ENCODE measurements around the gene SORCS3. TPM values are rescaled to one million over a fixed set of nuclear protein-coding genes. Genes with fewer than 3 reads are reported as not detected.

The SORCS3 gene
- total and polyA plus RNA-seq, 10 of the 15 experiments (the other 5 are each of a cell fraction or from before 2014, with no cell fraction given): 0.01 to 0.04 (median 0.02) TPM; not detected in 7

- TF ChIP-seq, protein P1, sequence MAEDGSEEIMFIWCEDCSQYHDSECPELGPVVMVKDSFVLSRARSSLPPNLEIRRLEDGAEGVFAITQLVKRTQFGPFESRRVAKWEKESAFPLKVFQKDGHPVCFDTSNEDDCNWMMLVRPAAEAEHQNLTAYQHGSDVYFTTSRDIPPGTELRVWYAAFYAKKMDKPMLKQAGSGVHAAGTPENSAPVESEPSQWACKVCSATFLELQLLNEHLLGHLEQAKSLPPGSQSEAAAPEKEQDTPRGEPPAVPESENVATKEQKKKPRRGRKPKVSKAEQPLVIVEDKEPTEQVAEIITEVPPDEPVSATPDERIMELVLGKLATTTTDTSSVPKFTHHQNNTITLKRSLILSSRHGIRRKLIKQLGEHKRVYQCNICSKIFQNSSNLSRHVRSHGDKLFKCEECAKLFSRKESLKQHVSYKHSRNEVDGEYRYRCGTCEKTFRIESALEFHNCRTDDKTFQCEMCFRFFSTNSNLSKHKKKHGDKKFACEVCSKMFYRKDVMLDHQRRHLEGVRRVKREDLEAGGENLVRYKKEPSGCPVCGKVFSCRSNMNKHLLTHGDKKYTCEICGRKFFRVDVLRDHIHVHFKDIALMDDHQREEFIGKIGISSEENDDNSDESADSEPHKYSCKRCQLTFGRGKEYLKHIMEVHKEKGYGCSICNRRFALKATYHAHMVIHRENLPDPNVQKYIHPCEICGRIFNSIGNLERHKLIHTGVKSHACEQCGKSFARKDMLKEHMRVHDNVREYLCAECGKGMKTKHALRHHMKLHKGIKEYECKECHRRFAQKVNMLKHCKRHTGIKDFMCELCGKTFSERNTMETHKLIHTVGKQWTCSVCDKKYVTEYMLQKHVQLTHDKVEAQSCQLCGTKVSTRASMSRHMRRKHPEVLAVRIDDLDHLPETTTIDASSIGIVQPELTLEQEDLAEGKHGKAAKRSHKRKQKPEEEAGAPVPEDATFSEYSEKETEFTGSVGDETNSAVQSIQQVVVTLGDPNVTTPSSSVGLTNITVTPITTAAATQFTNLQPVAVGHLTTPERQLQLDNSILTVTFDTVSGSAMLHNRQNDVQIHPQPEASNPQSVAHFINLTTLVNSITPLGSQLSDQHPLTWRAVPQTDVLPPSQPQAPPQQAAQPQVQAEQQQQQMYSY (CRISPR knock-in tag; IDR thresholded peaks at IDR 0.05): no peak
- no peak for TF ChIP-seq ZSCAN29 (IDR thresholded peaks at IDR 0.05)
- TF ChIP-seq BACH1 (IDR thresholded peaks at IDR 0.05; ENCODE audit: borderline replicate concordance): no peak
- no peak for TF ChIP-seq EZH2 (IDR thresholded peaks at IDR 0.05; ENCODE audit: borderline replicate concordance, control insufficient read depth, low read depth, low read length)
- TF ChIP-seq MXI1 (IDR thresholded peaks at IDR 0.05; ENCODE audit: low read depth, low read length): no peak
- no peak for TF ChIP-seq HCFC1 (IDR thresholded peaks at IDR 0.05; ENCODE audit: low read length)
- TF ChIP-seq RUNX3 (IDR thresholded peaks at IDR 0.05; ENCODE audit: low read length): no peak
These were observed 15.9 kb downstream of the SORCS3 start (continued) for GRCh38 chr10:104657036-104657435.

DNA sequence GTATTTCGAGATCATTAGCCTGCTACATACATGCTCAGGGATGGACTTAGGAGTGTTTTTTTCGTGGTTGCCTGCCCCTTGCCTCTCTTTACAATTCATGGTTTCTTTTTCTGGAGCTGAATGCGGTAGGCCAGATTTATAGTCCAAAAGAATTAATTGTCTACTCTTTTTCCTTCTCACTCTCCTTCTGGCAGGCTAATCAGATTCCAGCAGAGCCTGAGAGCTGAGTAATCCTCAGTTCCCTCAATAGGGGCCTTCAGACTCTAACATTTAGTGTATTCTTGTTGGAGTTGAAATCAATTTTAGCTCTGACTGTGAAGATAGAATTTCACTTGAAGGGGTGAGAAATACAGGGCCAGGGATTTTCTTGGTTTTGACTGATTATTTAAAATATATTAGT lies 16.4 kb downstream of the SORCS3 start:
- Histone ChIP-seq H3K4me3 (no peak overlapping the region), H3K9ac (ENCODE audit: control insufficient read depth, insufficient read depth, low read length) (no peak overlapping the region), H3K27ac (ENCODE audit: control insufficient read depth, insufficient read depth) (no peak overlapping the region), H3K9me3 (replicated peaks; ENCODE audit: control insufficient read depth, insufficient read depth, low read length) (no peaks in the 10 kb centered on the region), H3K79me2 (ENCODE audit: control insufficient read depth, insufficient read depth, low read length) (no peaks in the 10 kb centered on the region), H3K4me1 (ENCODE audit: control insufficient read depth, insufficient read depth, low read length) (no peaks in the 10 kb centered on the region), H3K4me2 (ENCODE audit: control insufficient read depth, insufficient read depth) (no peak overlapping the region), H4K20me1 (ENCODE audit: control insufficient read depth, insufficient read depth) (no peaks in the 10 kb centered on the region), H2AFZ (ENCODE audit: control insufficient read depth, low read depth, low read length) (no peak overlapping the region), H3K36me3 (ENCODE audit: control insufficient read depth in 2 of 2, insufficient read depth in 2 of 2, low read length in 1 of 2) (no peaks in the 10 kb centered on the region), H3K27me3 (replicated peaks in 1 of 2; ENCODE audit: control insufficient read depth in 2 of 2, insufficient read depth in 2 of 2, low read length in 1 of 2) (no peaks in the 10 kb centered on the region)
- no peak for ATAC-seq
- no TSS peak for BruUV-seq (replicated peaks)
- 13% methylated on average over 3 of the region's 3 CpGs for WGBS (ENCODE audit: insufficient coverage, insufficient replicate concordance, low lambda C conversion rate, missing lambda C conversion rate)
- intact Hi-C loops (cut with micrococcal nuclease; ENCODE audit: unreplicated experiment) (no loop called here), in situ Hi-C loops (cut with MboI) (no loop called here)
- FAIRE-seq: no peak
- POLR2A ChIA-PET: no interaction called here
- no peak for TF ChIP-seq SMAD1 (IDR thresholded peaks at IDR 0.05; ENCODE audit: low read depth, partially characterized antibody)
- no peak for TF ChIP-seq SREBF2 (IDR thresholded peaks at IDR 0.05; ENCODE audit: low read length)
- no peak for TF ChIP-seq NFXL1 (IDR thresholded peaks at IDR 0.05; ENCODE audit: borderline replicate concordance)
- TF ChIP-seq ASH2L (IDR thresholded peaks at IDR 0.05; ENCODE audit: borderline replicate concordance, low read depth): no peak
- no peak for TF ChIP-seq E4F1 (IDR thresholded peaks at IDR 0.05; ENCODE audit: borderline replicate concordance, partially characterized antibody)
- no peak for TF ChIP-seq ETV6 (conservative IDR thresholded peaks at IDR 0.05 in 1 of 2, IDR thresholded peaks at IDR 0.05 in 1 of 2; ENCODE audit: borderline replicate concordance in 1 of 2, low read depth in 1 of 2)
- RAD21 ChIA-PET (ENCODE audit: unreplicated experiment): no interaction called here
- DNase-seq (ENCODE audit: low read depth, low spot score): no peak
- SMC1A ChIA-PET (ENCODE audit: uncharacterized antibody, unreplicated experiment): interaction anchor here (0.7 to 1.1 kb wide), 2 partner anchors 10 to 140 kb away, joined by 3 to 4 read pairs; no protein-coding TSS in a partner anchor
- CTCF ChIA-PET: no interaction called here

Data from GM12878 (cell line).